H7 (cell line): ENCODE measurements around the gene MICU1. TPM values are rescaled to one million over a fixed set of nuclear protein-coding genes. Genes with fewer than 3 reads are reported as not detected.
A peak's percentile ranks its signal among the peaks of the same experiment; 100 is the strongest.
"Not testable (repeated sequence)": the region's sequence is repeated elsewhere in the genome, so short reads cannot be mapped to it uniquely, and the experiment has no call there.

Source experiments
- DNase-seq: peaks from one replicate; pipeline ENCODE4 v3.0.0; 2012
- H3K27me3 ChIP-seq: 2 replicates; pipeline ENCODE4 v1.6.0; 2011; ENCODE audit warnings: mild to moderate bottlenecking, low read length; ENCODE audit not compliant: control insufficient read depth, insufficient read depth
- H3K36me3 ChIP-seq: replicated peaks from 2 replicates; pipeline ENCODE4 v1.5.1; 2011; ENCODE audit warnings: low read length; ENCODE audit not compliant: control insufficient read depth, insufficient read depth
- H3K4me3 ChIP-seq: 2 replicates; pipeline ENCODE4 v1.5.1; 2011; ENCODE audit warnings: low read depth, mild to moderate bottlenecking, control low read depth, low read length, moderate library complexity; ENCODE audit not compliant: insufficient read depth
- total RNA-seq: library from RNA; depleted of rRNA; stranded (reverse); fragments of >200 nt; shearing (Covaris generic); gene quantifications from 2 replicates; pipeline ENCODE4 v1.2.3, GENCODE V29; 2014; rRNA removed

MICU1 gene, protein sequence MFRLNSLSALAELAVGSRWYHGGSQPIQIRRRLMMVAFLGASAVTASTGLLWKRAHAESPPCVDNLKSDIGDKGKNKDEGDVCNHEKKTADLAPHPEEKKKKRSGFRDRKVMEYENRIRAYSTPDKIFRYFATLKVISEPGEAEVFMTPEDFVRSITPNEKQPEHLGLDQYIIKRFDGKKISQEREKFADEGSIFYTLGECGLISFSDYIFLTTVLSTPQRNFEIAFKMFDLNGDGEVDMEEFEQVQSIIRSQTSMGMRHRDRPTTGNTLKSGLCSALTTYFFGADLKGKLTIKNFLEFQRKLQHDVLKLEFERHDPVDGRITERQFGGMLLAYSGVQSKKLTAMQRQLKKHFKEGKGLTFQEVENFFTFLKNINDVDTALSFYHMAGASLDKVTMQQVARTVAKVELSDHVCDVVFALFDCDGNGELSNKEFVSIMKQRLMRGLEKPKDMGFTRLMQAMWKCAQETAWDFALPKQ
- total RNA-seq = 41.0 and 49.1 TPM in 2 replicates

DNA sequence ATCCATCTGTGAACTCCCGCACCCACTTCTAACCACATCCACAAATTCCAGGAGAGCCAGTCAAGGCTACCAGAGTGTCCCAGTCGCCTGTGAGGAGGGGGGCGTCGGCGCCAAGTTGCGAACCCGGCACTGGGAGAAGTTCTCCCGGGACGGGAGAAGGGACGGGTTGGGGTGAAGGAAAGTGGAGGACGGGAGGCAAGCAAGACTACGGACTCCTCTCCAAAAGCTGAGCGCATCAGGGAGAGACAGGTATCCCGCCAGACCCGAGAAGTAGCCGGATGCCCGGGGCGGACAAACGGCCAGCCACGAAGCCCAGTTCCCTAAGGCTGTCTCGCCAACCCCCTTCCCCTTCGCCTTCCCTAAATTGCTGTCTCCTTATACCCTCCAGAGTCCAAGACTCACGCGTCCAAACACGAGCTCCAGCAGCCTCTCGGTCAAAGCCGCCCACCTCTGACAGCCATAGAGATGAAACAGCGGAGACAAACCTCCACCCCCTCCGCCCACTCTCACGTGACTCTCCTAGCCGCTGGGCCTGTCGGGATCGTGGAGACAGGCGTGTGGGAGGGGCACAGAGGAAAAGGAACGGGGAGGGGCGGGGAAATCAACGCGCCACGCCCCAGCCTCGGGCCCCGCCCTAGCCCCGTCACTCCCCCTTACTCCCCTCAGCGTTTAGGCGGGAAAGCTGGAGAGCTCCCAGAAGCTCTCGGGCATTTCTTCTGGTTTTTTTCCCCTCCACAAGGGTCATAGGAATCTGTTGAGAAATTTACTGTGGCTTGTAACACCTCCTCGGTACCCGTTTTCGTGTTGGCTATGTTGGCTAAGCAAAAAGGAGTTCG lies at the start of gene MICU1:
MICU1 (minus strand) TSS at position 472 of the 836 bp plus-strand sequence. CDS start 59,286 bp downstream, outside the sequence.
- Histone ChIP-seq H3K4me3 (peak within 1 kb of the TSS; percentile 82), H3K27me3 (no peaks in the 10 kb centered on the region), H3K36me3 (no peaks in the 10 kb centered on the region)
- DNase-seq = peak; percentile 96

DNA sequence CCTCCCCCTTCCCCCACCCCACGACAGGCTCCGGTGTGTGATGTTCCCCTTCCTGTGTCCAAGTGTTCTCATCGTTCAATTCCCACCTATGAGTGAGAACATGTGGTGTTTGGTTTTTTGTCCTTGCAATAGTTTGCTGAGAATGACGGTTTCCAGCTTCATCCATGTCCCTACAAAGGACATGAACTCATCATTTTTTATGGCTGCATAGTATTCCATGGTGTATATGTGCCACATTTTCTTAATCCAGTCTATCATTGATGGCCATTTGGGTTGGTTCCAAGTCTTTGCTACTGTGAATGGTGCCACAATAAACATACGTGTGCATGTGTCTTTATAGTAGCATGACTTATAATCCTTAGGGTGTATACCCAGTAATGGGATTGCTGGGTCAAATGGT lies 48.3 kb upstream of the MICU1 start:
- DNase-seq, H3K27me3 ChIP-seq, H3K36me3 ChIP-seq, H3K4me3 ChIP-seq: not testable (repeated sequence)

DNA sequence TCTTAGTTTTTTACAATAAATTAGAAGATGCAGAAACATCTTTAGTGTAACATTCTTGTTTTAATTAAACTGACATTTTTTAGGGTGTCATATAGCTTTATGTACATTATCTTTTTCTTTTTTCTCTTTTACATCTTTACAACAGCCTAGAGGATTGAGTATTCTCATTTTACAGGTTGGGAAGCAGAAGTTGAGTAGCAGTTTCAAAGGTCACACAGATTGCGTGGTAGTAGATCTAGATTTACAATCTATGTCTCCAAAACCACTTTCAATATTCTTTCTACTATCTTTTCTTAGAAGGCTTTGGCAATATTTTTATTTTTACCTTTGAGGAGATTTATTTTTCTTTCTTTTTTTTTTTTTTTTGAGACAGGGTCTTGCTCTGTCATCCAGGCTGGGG lies 47.4 kb upstream of the MICU1 start:
- H3K4me3 ChIP-seq = no peak overlapping the region
- no peaks in the 10 kb centered on the region for H3K36me3 ChIP-seq
- no peaks in the 10 kb centered on the region for H3K27me3 ChIP-seq
- DNase-seq = no peak

DNA sequence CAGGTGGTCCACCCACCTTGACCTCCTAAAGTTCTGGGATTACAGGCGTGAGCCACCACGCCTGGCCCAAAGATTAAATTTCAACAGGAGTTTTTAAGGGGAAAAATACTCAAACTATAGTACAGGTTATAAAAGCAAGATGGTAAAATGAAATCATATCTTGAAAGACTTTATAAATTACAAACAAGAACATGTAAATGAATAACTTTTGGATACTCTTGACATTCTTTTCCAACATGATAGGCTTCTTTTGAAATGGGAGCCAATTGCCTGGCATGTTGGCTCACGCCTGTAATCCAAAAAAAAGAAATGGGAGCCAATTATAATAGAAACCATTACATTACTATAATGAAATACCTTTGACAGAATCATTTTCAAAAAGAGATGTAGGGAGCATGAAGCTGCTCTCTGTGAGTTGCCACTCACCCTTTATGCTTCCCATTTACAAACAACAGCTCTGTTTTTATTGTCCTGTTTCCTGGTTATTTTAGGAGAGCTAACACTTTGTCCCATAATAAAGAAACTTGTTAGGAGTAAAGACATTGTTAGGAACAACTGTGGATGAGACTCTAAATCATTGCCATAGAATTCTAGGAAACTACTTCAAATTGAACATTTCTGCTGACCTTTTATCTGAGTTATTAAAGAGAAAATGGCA lies 41.5 kb upstream of the MICU1 start:
- no peak overlapping the region for H3K4me3 ChIP-seq
- no peaks in the 10 kb centered on the region for H3K27me3 ChIP-seq
- no peak for DNase-seq
- H3K36me3 ChIP-seq = no peaks in the 10 kb centered on the region

DNA sequence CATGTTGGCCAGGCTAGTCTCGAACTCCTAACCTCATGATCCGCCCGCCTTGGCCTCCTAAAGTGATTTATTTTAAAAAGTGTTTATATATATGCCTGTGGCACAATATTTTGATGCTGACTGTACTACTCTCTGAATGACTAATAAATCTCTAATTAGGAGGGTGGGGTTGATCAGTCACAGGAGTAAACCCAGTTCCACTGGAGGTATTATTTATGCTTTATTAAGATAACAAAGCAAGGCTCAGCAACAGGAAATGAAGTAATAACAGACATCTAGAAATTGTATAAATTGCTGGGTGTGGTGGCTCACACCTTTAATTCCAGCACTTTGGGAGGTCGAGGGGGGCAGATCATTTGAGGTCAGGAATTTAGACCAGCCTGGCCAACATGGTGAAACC lies 40.0 kb upstream of the MICU1 start:
- Histone ChIP-seq H3K27me3 (no peaks in the 10 kb centered on the region), H3K4me3 (no peak overlapping the region), H3K36me3 (no peaks in the 10 kb centered on the region)
- no peak for DNase-seq

DNA sequence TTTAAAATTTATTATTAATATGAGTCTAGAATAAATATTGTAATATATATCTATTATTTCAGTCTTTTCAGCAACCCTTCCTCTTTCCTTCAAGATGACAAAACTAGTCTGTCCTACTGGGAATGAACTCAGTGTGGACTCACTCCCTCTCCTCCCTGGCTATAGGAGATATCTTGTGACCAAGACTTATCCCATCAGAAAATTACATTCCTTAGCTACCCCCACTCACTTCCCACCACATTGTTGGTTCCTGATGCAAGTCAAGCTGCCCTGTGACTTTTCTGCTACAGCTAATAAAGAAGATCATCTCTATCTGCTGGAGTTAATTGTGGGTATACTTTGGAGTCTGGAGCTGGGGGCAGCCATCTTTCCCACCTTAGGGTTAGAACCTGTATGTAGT lies 38.1 kb upstream of the MICU1 start:
- Histone ChIP-seq H3K4me3 (no peak overlapping the region), H3K27me3 (no peaks in the 10 kb centered on the region), H3K36me3 (no peaks in the 10 kb centered on the region)
- no peak for DNase-seq

DNA sequence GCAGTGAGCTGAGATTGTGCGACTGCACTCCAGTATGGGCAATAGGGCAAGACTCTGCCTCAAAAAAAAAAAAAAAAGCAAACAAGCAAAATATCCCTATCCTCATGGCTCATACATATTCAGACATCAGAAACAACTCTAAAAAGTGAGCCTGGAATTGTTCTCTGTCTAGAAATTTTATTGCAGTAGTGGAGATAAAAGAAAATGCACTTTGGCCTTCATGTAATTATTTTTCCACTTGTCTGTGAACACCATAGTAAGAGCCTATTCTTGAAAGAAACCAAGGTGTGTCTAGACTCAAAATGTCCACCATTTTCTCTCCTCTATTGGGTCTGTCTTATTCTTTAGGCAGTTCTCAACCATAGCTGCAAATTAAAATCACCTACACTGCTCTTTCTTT lies 35.6 kb upstream of the MICU1 start:
- DNase-seq = no peak
- Histone ChIP-seq H3K4me3 (no peak overlapping the region), H3K27me3 (no peaks in the 10 kb centered on the region), H3K36me3 (no peaks in the 10 kb centered on the region)

DNA sequence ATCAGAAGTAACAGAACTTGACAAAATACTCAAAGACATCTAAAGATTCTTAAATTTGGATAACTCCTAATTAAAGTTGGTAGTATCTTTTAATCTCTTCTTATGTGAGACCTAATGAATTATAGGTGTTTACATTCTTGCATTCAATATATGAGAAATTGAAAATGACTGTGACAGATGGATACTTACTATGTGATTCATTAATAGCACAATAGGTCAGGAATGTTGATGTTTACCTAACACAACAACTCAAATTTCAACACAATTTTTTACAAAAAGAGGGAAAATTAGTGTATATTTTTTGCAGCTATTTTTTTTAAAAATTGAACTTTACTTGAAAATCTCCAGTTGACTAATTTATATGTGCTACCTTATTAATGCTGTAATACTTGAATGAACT lies 34.3 kb upstream of the MICU1 start:
- H3K27me3 ChIP-seq = no peaks in the 10 kb centered on the region
- no peaks in the 10 kb centered on the region for H3K36me3 ChIP-seq
- no peak overlapping the region for H3K4me3 ChIP-seq
- no peak for DNase-seq

DNA sequence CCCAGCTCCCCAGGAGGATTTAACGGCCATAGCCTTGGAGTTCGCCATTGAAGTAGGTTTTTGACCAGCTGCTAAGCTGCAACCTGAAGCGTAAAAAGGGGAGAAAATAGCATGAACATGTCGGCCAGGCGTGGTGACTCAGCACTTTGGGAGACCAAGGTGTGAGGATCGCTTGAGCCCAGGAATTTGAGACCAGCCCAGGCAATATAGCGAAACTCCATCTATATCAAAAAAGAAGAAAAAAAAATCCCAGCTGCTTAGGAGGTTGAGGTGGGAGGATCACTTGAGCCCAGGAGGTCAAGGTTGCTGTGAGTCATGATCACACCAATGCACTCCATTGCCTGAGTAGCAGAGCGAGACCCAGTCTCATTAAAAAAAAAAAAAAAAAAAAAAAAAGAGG lies 33.8 kb upstream of the MICU1 start:
- H3K27me3 ChIP-seq = no peaks in the 10 kb centered on the region
- H3K36me3 ChIP-seq = no peaks in the 10 kb centered on the region
- H3K4me3 ChIP-seq = no peak overlapping the region
- DNase-seq = no peak

DNA sequence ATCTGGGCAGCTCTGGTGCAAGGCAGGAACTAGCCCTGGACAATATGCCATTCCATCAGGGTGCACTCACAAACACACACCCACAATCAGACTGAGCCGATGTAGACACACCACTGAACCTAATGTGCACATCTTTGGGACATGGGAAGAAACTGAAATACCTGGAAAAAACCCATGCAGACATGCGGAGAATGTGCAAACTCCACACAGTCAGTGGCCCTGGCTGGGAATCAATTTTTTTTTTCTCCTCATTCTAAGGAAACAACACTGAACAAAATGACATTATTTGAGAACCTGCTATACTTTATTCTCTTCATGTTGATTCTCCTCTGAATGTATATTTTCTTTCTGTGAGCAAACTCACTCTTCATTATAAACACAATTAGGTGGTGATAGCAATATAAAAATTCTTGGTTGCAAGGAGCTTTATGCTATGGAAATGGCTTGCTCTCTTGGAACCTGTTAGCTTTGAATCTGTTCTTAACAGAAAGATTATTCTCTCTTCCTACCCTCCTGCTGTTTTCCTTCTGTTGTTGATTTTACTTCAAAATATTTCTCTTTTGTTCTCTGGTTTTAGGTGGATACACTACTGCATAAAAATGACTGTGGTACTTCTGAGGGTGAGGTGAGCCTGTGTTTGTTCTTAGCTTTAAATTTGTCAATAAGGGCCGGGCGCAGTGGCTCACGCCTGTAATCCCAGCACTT lies 33.0 kb upstream of the MICU1 start:
- Histone ChIP-seq H3K27me3 (no peaks in the 10 kb centered on the region), H3K36me3 (no peaks in the 10 kb centered on the region), H3K4me3 (no peak overlapping the region)
- DNase-seq = no peak

DNA sequence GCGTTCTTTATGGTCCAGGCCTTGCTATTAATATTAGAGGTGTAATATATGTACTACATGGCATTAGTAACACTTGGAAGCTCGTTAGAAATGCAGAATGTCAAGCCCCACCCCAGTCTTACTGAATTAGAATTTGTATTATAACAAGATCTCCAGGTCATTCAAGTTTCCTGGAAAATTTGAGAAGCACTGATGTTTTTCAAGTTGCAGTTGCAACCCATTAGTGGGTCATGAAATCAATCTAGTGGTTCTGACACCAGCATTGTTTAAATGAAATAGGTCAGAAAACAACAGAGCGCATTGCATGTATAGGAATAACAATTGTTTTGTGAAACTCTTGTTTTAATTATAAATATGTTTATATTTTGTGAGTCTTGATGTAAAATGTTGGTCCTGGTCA lies 28.8 kb upstream of the MICU1 start:
- Histone ChIP-seq H3K36me3 (no peaks in the 10 kb centered on the region), H3K4me3 (no peak overlapping the region), H3K27me3 (no peaks in the 10 kb centered on the region)
- no peak for DNase-seq

DNA sequence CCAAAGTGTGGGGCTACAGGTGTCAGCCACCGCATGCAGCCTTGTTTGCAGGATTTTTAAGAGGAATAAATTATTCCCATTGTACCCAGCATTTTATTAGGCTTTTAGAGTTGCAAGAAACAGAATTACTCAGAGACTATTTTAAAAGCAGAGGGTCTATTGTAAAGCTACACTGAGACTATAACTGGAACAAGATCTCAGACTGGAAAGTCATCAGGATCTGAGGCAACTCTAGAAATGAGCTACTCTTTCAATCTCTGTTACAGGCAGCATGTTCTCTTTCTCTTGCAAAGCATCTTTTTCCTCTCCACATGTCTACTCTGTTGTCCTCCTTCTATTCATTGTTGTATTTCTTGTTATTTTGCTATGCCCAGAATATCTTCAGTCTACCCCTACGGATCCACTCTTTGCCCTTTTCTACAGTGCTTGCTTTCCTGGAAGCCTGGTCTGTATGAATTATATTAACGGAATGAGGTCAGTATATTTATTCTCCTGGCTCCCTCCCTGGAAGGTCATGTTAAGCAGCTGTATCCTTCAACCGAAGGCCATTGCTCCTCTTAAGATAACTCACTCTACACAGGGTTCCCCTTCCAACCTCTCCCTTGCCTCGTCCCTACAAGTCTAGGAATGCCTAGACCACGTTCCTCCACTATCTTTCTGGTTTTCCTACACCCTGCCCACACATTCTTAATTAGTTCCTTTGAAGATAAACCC lies 27.7 kb upstream of the MICU1 start:
- Histone ChIP-seq H3K27me3 (no peaks in the 10 kb centered on the region), H3K36me3 (no peaks in the 10 kb centered on the region), H3K4me3 (no peak overlapping the region)
- DNase-seq = no peak

DNA sequence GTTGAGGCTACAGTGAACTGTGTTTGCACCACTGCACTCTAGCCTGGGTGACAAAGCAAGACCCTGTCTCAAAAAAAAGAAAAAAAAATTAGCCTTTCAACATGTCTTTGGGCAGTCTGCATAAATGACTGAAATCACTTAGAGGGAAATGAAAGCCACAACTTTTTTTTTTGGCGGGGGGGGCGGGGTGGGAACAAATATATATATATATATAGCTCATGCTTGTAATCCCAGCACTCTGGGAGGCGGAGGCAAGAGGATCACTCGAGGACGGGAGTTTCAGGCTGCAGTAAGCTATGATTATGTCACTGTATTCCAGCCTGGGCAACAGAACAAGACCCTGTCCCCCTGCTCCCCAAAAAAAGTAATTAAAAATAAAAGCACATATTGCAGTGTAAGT lies 23.4 kb upstream of the MICU1 start:
- no peak for DNase-seq
- no peaks in the 10 kb centered on the region for H3K36me3 ChIP-seq
- H3K27me3 ChIP-seq = no peaks in the 10 kb centered on the region
- no peak overlapping the region for H3K4me3 ChIP-seq

DNA sequence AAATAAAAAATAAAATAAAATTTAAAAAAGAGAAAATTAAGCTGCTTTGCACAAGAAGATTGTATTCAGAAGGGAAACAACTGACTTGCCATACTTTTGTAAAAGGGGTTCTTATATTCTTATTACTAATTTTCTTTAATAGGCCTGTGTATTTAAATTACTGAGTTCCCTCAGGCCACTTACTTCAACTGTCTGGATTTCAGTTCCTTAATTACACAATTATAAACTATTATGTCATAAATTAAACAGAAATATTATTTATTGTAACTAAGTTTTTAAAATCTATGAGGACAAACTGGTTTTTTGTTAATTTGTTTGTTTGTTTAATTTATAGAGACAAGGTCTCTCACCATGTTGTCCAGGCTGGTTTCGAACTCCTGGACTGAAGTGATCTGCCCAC lies 22.4 kb upstream of the MICU1 start:
- no peak for DNase-seq
- Histone ChIP-seq H3K4me3 (no peak overlapping the region), H3K36me3 (no peaks in the 10 kb centered on the region), H3K27me3 (no peaks in the 10 kb centered on the region)
